Duodenal mucosa (tissue), 2 donors: ENCODE results near the gene ESYT3.
"Not testable (repeated sequence)": the region's sequence is repeated elsewhere in the genome, so short reads cannot be mapped to it uniquely, and the experiment has no call there.

Source experiments
- H3K27ac ChIP-seq: one replicate; pipeline ENCODE4 v1.7.0; 2013; ENCODE audit warnings: low read depth, low read length
- H3K27me3 ChIP-seq, 2 donors: one replicate each; pipeline ENCODE4 v1.7.0; 2013; ENCODE audit warnings: low read length in 2 of 2, control low read depth in 1 of 2; ENCODE audit not compliant: insufficient read depth in 2 of 2, control insufficient read depth in 1 of 2
- H3K36me3 ChIP-seq, 2 donors: one replicate each; pipeline ENCODE4 v1.7.0; 2013; ENCODE audit warnings: low read length in 2 of 2, control low read depth in 1 of 2; ENCODE audit not compliant: insufficient read depth in 2 of 2, control insufficient read depth in 1 of 2
- H3K4me1 ChIP-seq, 2 donors: one replicate each; pipeline ENCODE4 v1.7.0; 2013; ENCODE audit warnings: low read length in 2 of 2, control low read depth in 1 of 2; ENCODE audit not compliant: insufficient read depth in 2 of 2, control insufficient read depth in 1 of 2
- H3K4me3 ChIP-seq, 2 donors: one replicate each; pipeline ENCODE4 v1.7.0; 2013; ENCODE audit warnings: low read length in 2 of 2, low read depth in 1 of 2
- H3K9ac ChIP-seq, 2 donors: one replicate each; pipeline ENCODE4 v1.7.0; 2013; ENCODE audit warnings: low read length in 2 of 2, low read depth in 1 of 2
- H3K9me3 ChIP-seq, 2 donors: one replicate each; pipeline ENCODE4 v1.7.0; 2013; ENCODE audit warnings: low read length in 2 of 2, control low read depth in 1 of 2; ENCODE audit not compliant: control insufficient read depth in 1 of 2

Gene ESYT3

GRCh38 chr3:138408751-138409570, 25.5 kb upstream of the ESYT3 start:
- H3K4me1 ChIP-seq = no peaks in the 10 kb centered on the region

GRCh38 chr3:138412821-138413551, 21.4 kb upstream of the ESYT3 start:
- Histone ChIP-seq H3K4me3 (no peak overlapping the region), H3K4me1 (no peaks in the 10 kb centered on the region), H3K36me3 (no peaks in the 10 kb centered on the region), H3K9me3 (no peaks in the 10 kb centered on the region), H3K9ac (no peak overlapping the region), H3K27me3 (no peaks in the 10 kb centered on the region), H3K27ac (no peak overlapping the region)

More at GRCh38 chr3:138408751-138409570, 25.5 kb upstream of the ESYT3 start:
- Histone ChIP-seq H3K27me3 (no peaks in the 10 kb centered on the region), H3K9me3 (no peaks in the 10 kb centered on the region), H3K9ac (no peak overlapping the region), H3K4me3 (no peak overlapping the region), H3K36me3 (no peaks in the 10 kb centered on the region), H3K27ac (no peak overlapping the region)

GRCh38 chr3:138416236-138416635, 18.2 kb upstream of the ESYT3 start:
- H3K36me3 ChIP-seq, H3K9me3 ChIP-seq, H3K4me1 ChIP-seq, H3K9ac ChIP-seq, H3K27me3 ChIP-seq, H3K27ac ChIP-seq: not testable (repeated sequence)
- peak overlapping the region in 1 of 2 donors; percentile 36 for H3K4me3 ChIP-seq

- Histone ChIP-seq H3K4me3 (no peak overlapping the region), H3K9me3 (no peaks in the 10 kb centered on the region), H3K4me1 (no peaks in the 10 kb centered on the region), H3K27me3 (no peaks in the 10 kb centered on the region), H3K36me3 (no peaks in the 10 kb centered on the region), H3K27ac (no peak overlapping the region), H3K9ac (no peak overlapping the region)
Measured at GRCh38 chr3:138417559-138417982, 16.8 kb upstream of the ESYT3 start.

GRCh38 chr3:138418601-138419206, 15.7 kb upstream of the ESYT3 start:
- Histone ChIP-seq H3K9me3 (no peaks in the 10 kb centered on the region), H3K27me3 (no peaks in the 10 kb centered on the region), H3K4me1 (no peaks in the 10 kb centered on the region), H3K9ac (no peak overlapping the region), H3K36me3 (no peaks in the 10 kb centered on the region), H3K27ac (no peak overlapping the region), H3K4me3 (no peak overlapping the region)

GRCh38 chr3:138423316-138423715, 11.1 kb upstream of the ESYT3 start:
- H3K9me3 ChIP-seq = no peaks in the 10 kb centered on the region
- no peaks in the 10 kb centered on the region for H3K4me1 ChIP-seq
- no peak overlapping the region for H3K9ac ChIP-seq
- no peak overlapping the region for H3K4me3 ChIP-seq
- no peak overlapping the region for H3K27ac ChIP-seq
- no peaks in the 10 kb centered on the region for H3K36me3 ChIP-seq
- no peaks in the 10 kb centered on the region for H3K27me3 ChIP-seq

- Histone ChIP-seq H3K4me3 (no peak overlapping the region), H3K36me3 (no peaks in the 10 kb centered on the region), H3K9me3 (no peaks in the 10 kb centered on the region), H3K27ac (no peak overlapping the region), H3K9ac (no peak overlapping the region), H3K27me3 (no peaks in the 10 kb centered on the region), H3K4me1 (no peaks in the 10 kb centered on the region)
Measured at GRCh38 chr3:138424323-138424722, 10.1 kb upstream of the ESYT3 start.

- no peaks in the 10 kb centered on the region for H3K4me1 ChIP-seq
- no peaks in the 10 kb centered on the region for H3K36me3 ChIP-seq
- no peak overlapping the region for H3K4me3 ChIP-seq
- H3K9me3 ChIP-seq = no peaks in the 10 kb centered on the region
- H3K9ac ChIP-seq = no peak overlapping the region
- H3K27me3 ChIP-seq = no peaks in the 10 kb centered on the region
- no peak overlapping the region for H3K27ac ChIP-seq
Measured at GRCh38 chr3:138426211-138426610, 8.2 kb upstream of the ESYT3 start.

- not testable (repeated sequence) for H3K4me3 ChIP-seq, H3K9me3 ChIP-seq, H3K36me3 ChIP-seq, H3K27me3 ChIP-seq, H3K9ac ChIP-seq, H3K27ac ChIP-seq, H3K4me1 ChIP-seq
Measured at GRCh38 chr3:138426754-138427153, 7.7 kb upstream of the ESYT3 start.

GRCh38 chr3:138429665-138430064, 4.8 kb upstream of the ESYT3 start:
- H3K27ac ChIP-seq = no peak overlapping the region
- no peak overlapping the region for H3K9ac ChIP-seq
- no peaks in the 10 kb centered on the region for H3K36me3 ChIP-seq
- H3K4me3 ChIP-seq = no peak overlapping the region
- H3K9me3 ChIP-seq = no peaks in the 10 kb centered on the region
- H3K4me1 ChIP-seq = peaks cover 0 to 7% of the 10 kb centered on the region in 2 donors
- H3K27me3 ChIP-seq = peaks cover 15 to 18% of the 10 kb centered on the region in 2 donors
